Retinal pigment epithelial cell (primary cell): ENCODE data around the gene TTBK2.

Experiments used
- DNase-seq: peaks from one replicate; pipeline ENCODE4 v3.0.0-alpha.2; 2010; ENCODE audit warnings: low read depth
- H3K4me3 ChIP-seq: 2 replicates; pipeline ENCODE4 v1.5.1; 2011; ENCODE audit warnings: mild to moderate bottlenecking, low read length, control low read depth, moderate library complexity
- TF ChIP-seq, protein P1 (sequence below): conservative IDR thresholded peaks from 2 replicates; pipeline ENCODE4 v1.5.1; 2011; ENCODE audit warnings: low read depth, low read length, control low read depth, inconsistent platforms

The TTBK2 gene

DNA sequence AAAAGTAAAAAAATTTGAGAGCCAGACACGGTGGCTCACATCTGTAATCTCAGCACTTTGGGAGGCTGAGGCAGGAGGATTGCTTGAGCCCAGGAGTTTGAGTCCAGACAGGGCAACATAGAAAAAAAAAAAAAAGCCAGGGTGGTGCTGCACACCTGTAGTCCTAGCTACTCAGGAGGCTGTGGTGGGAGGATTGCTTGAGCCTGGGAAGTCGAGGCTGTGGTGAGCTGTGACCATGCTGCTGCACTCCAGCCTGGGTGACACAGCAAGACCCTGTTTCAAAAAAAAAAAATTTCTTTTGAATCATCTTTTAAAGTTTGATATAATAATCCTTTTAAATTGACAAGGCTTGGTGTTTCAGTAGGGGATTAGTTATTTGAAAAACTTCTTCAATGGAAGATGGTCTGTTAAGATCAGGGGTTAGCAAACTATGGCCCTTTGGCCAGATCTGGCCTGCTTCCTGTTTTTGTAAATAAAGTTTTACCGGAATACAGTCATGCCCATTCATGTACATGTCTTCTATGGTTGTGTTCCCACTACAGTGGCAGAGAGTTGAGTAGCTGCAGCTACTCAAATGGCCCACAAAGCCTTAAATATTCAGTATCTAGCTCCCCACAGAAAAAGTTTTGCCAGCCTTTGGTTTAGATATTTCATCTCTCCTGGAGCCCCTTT lies 212.6 kb downstream of the TTBK2 start:
- TF ChIP-seq, protein P1, sequence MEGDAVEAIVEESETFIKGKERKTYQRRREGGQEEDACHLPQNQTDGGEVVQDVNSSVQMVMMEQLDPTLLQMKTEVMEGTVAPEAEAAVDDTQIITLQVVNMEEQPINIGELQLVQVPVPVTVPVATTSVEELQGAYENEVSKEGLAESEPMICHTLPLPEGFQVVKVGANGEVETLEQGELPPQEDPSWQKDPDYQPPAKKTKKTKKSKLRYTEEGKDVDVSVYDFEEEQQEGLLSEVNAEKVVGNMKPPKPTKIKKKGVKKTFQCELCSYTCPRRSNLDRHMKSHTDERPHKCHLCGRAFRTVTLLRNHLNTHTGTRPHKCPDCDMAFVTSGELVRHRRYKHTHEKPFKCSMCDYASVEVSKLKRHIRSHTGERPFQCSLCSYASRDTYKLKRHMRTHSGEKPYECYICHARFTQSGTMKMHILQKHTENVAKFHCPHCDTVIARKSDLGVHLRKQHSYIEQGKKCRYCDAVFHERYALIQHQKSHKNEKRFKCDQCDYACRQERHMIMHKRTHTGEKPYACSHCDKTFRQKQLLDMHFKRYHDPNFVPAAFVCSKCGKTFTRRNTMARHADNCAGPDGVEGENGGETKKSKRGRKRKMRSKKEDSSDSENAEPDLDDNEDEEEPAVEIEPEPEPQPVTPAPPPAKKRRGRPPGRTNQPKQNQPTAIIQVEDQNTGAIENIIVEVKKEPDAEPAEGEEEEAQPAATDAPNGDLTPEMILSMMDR, result no peak

DNA sequence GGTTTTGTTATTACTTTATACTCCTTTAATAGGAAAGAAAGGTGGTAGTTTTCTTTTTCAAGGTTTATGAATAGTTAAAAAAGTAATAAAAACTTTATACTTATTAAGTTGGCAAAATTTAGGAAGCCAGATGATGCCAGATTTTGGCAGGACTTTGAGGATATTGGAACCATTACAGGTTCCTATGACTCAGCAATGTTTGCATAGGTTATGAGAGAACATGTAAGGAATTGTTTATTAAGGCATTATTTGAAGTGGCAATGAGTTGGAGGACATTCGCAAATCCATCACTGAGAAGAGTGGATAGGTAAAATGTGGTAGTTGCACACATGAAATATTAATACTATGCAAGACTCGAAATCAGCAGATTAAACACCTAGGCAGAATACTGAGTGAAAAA lies 213.5 kb downstream of the TTBK2 start:
- DNase-seq, result no peak
- H3K4me3 ChIP-seq, result no peak overlapping the region
- TF ChIP-seq, protein P1, result no peak

More for the DNA sequence above, 212.6 kb downstream of the TTBK2 start:
- no peak for DNase-seq
- H3K4me3 ChIP-seq, result no peak overlapping the region

DNA sequence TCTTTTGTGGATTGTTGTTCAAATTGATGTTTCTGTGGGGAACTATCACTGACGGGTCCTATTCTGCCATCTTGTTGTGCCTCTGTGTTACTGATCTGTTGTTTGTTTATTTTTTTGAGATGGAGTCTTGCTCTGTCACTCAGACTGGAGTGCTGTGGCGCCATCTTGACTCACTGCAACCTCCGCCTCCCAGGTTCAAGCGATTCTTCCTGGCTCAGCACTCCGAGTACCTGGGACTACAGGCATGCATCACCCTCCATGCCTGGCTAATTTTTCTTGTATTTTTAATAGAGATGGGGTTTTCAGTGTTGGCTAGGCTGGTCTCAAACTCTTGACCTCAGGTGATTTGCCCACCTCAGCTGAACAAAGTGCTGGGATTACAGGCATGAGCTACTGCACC lies 215.2 kb downstream of the TTBK2 start:
- no peak for DNase-seq
- TF ChIP-seq, protein P1, result no peak
- H3K4me3 ChIP-seq, result no peak overlapping the region

DNA sequence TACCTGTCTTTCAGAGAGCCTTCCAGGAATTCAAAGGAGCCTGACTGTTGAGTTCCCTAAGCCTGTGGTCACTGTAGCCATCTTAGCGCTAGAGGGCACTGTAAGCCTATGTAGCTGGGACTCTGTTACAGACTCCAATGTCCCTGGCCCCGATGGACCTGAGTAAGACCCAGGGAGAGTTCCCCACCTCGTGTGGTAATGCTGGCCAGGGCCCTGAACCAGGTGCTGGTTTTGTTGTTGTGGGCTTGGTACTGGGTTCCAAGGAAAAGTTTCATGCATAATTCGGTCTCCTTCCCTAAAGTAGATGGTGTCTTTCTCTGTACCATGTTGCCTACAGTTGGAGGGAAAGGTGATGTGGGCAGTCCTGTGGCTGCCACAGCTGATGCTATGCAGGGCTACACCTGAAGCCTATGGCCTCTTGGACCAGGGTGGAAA lies 216.1 kb downstream of the TTBK2 start:
- no peak overlapping the region for H3K4me3 ChIP-seq
- DNase-seq, result peak; percentile 21
- TF ChIP-seq, protein P1, result peak; percentile 93

DNA sequence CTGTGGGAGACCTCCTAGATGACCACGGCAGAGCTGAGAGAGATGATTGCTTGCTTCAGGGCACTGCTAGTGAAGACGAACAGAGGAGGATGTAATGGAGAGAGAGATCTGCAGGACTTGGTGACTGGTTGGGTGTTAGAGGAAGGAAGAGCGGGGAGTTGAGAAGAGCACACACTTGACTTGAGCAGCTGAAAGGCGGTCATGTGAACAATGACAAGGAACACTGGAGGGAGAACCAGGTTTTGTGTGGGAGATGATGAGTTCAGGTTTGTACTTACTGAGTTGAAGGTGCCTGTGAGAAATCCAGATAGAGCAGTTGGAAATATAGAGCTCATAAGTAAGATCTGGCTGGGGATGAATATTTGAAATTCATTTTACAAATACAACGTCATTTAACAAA lies 224.0 kb downstream of the TTBK2 start:
- TF ChIP-seq, protein P1, result no peak
- no peak overlapping the region for H3K4me3 ChIP-seq
- no peak for DNase-seq

DNA sequence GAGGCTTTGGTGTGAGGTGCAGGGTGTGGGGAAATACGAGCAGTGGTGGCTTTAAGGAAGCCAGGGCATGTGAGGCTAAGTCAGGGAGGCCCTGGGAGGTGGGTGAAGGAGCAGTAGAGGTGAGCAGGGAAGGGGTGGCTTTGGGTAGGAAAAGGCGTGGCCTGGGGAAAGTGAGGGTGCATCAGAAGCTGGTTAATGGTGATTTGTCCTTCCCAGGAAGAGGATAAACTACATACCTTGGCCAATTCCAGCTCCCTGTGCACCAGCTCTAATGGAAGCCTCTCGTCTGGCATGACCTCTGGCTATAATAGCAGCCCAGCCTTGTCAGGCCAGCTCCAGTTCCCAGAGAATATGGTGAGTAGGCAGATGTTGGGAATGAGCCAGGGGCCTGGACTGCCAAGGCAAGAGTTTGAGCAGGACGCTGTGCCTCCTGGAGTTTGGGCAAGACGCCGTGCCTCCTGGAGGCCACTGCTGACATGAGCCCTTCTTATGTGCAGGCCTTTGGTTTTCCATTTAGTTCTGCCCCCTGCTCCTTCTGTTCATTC lies 225.0 kb downstream of the TTBK2 start:
- no peak overlapping the region for H3K4me3 ChIP-seq
- DNase-seq, result no peak
- TF ChIP-seq, protein P1, result no peak

DNA sequence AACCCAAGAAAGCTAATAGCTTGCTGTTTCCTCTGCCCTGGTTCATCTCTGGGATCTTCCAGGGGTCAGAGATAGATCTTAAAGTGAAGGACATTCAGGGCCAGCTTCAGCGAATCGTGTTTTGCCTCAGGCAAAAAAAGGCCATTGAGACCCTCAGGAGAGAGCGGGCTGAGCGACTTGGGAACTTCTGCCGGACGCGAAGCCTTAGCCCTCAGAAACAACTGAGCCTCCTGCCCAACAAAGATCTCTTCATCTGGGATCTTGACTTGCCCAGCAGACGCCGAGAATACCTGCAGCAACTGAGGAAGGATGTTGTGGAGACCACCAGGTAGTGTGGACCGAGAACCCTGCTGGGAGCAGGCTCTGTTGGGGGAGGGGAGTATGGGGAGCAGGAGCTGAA lies 226.2 kb downstream of the TTBK2 start:
- H3K4me3 ChIP-seq, result no peak overlapping the region
- no peak for DNase-seq
- TF ChIP-seq, protein P1, result no peak
